H1 (cell line): ENCODE measurements around the gene CPA2. TPM values are rescaled to one million over a fixed set of nuclear protein-coding genes. Genes with fewer than 3 reads are reported as not detected.

Experiments
- CTCF ChIA-PET: fragments of 300-600 bp; sonication (Branson Sonifier 250); formaldehyde crosslinking; loops from one replicate; lab custom pipeline; 2021; ENCODE audit not compliant: partially characterized antibody; lab: Charles Lee
- POLR2A ChIA-PET: fragments of 300-600 bp; sonication (Branson Sonifier 250); formaldehyde crosslinking; loops from one replicate; lab custom pipeline; 2021; ENCODE audit warnings: inconsistent platforms; ENCODE audit not compliant: partially characterized antibody; lab: Charles Lee
- DNase-seq, 2 experiments: peaks; one replicate each; pipeline versions ENCODE4 v3.0.0 to v3.0.0-alpha.2; 2010 to 2022; ENCODE audit warnings: low spot score in 2 of 2, low read depth in 1 of 2, mixed read lengths in 1 of 2
- FAIRE-seq: peaks from 2 replicates; lab custom pipeline; 2011; peaks lifted over from hg19 to GRCh38; lab: Jason Lieb, UNC
- H2AFZ ChIP-seq: 2 replicates; pipeline ENCODE4 v1.8.1; 2012; ENCODE audit warnings: low read length, inconsistent platforms
- H2AK5ac ChIP-seq: 2 replicates; pipeline ENCODE4 v1.6.1; 2013; ENCODE audit warnings: low read depth, low read length
- H2BK120ac ChIP-seq: replicated peaks from 2 replicates; pipeline ENCODE3; 2013; ENCODE audit warnings: low read depth, low read length, inconsistent platforms
- H2BK12ac ChIP-seq: 2 replicates; pipeline ENCODE4 v1.6.1; 2013; ENCODE audit warnings: low read depth, low read length
- H2BK15ac ChIP-seq: 2 replicates; pipeline ENCODE4 v1.6.1; 2013; ENCODE audit warnings: low read length
- H2BK20ac ChIP-seq: 2 replicates; pipeline ENCODE4 v1.6.1; 2013; ENCODE audit warnings: low read length
- H2BK5ac ChIP-seq: 2 replicates; pipeline ENCODE4 v1.6.1; 2013; ENCODE audit warnings: low read depth, low read length
- H3K14ac ChIP-seq: 2 replicates; pipeline ENCODE4 v1.6.1; 2013; ENCODE audit warnings: inconsistent platforms; ENCODE audit not compliant: insufficient read length
- H3K18ac ChIP-seq: 2 replicates; pipeline ENCODE4 v1.6.1; 2013; ENCODE audit warnings: low read length; ENCODE audit errors: extremely low read depth
- H3K23ac ChIP-seq: 2 replicates; pipeline ENCODE4 v1.6.1; 2013; ENCODE audit warnings: inconsistent platforms; ENCODE audit not compliant: insufficient read length
- H3K23me2 ChIP-seq: 2 replicates; pipeline ENCODE4 v1.6.1; 2013; ENCODE audit warnings: low read depth, low read length
- H3K27ac ChIP-seq: 2 replicates; pipeline ENCODE4 v1.6.1; 2011; ENCODE audit warnings: low read depth, low read length, inconsistent platforms
- H3K27me3 ChIP-seq, 4 experiments: replicated peaks in 1 of 4; 1 replicate in 1 of 4; 2 replicates in 3 of 4; pipeline versions ENCODE4 v1.6.1 to v1.8.1; 2011 to 2013; ENCODE audit warnings: low read length in 3 of 4, mild to moderate bottlenecking in 3 of 4, inconsistent platforms in 2 of 4, mixed read lengths in 2 of 4, moderate library complexity in 1 of 4; ENCODE audit not compliant: control insufficient read depth in 3 of 4, insufficient read depth in 3 of 4; ENCODE audit errors: extremely low read depth in 1 of 4
- H3K36me3 ChIP-seq, 4 experiments: 2 replicates each; pipeline versions ENCODE4 v1.6.1 to v1.8.1; 2011 to 2013; ENCODE audit warnings: mild to moderate bottlenecking in 4 of 4, low read length in 3 of 4, moderate library complexity in 2 of 4, control low read depth in 1 of 4, inconsistent platforms in 1 of 4; ENCODE audit not compliant: insufficient read depth in 4 of 4, control insufficient read depth in 2 of 4
- H3K4ac ChIP-seq: replicated peaks from 2 replicates; pipeline ENCODE3; 2013; ENCODE audit warnings: low read length, low read depth, mixed read lengths, inconsistent platforms; ENCODE audit not compliant: insufficient read length
- H3K4me1 ChIP-seq, 4 experiments: replicated peaks in 1 of 4; 1 replicate in 1 of 4; 2 replicates in 3 of 4; pipeline versions ENCODE4 v1.6.1 to v1.8.1; 2011 to 2013; ENCODE audit warnings: low read length in 3 of 4, inconsistent platforms in 2 of 4, mixed read lengths in 1 of 4; ENCODE audit not compliant: insufficient read depth in 4 of 4, control insufficient read depth in 3 of 4
- H3K4me2 ChIP-seq, 2 experiments: 2 replicates each; pipeline versions ENCODE4 v1.6.1 to v1.8.1; 2011 to 2013; ENCODE audit warnings: low read depth in 2 of 2, low read length in 2 of 2, control low read depth in 1 of 2, inconsistent platforms in 1 of 2, mild to moderate bottlenecking in 1 of 2; ENCODE audit not compliant: insufficient read depth in 1 of 2
- H3K4me3 ChIP-seq, 4 experiments: fragments of 200-600, 300-600 bp in 1 of 4; sonication (generic), shearing (Covaris generic), sonication (Bioruptor Twin) in 1 of 4; 2 replicates each; pipeline versions ENCODE4 v1.5.1 to v1.8.1; 2011 to 2016; ENCODE audit warnings: low read length in 4 of 4, low read depth in 3 of 4, control low read depth in 2 of 4, inconsistent platforms in 2 of 4, mild to moderate bottlenecking in 2 of 4, mixed read lengths in 1 of 4, moderate library complexity in 1 of 4; ENCODE audit not compliant: insufficient read depth in 2 of 4; ENCODE audit errors: extremely low read depth in 1 of 4
- H3K56ac ChIP-seq: replicated peaks from 2 replicates; pipeline ENCODE3; 2013; ENCODE audit warnings: low read depth, mild to moderate bottlenecking, mixed read lengths, low read length, inconsistent platforms; ENCODE audit not compliant: insufficient read length
- H3K79me1 ChIP-seq: 2 replicates; pipeline ENCODE4 v1.6.1; 2013; ENCODE audit warnings: low read depth, low read length, control low read depth
- H3K79me2 ChIP-seq, 2 experiments: 2 replicates each; pipeline versions ENCODE4 v1.6.1 to v1.8.1; 2012 to 2013; ENCODE audit warnings: low read length in 2 of 2, mild to moderate bottlenecking in 2 of 2, inconsistent platforms in 1 of 2; ENCODE audit not compliant: insufficient read depth in 2 of 2, control insufficient read depth in 1 of 2
- H3K9ac ChIP-seq, 4 experiments: replicated peaks in 1 of 4; 1 replicate in 1 of 4; 2 replicates in 3 of 4; pipeline versions ENCODE4 v1.6.1 to v1.8.1; 2011 to 2013; ENCODE audit warnings: low read depth in 3 of 4, low read length in 3 of 4, control low read depth in 2 of 4, mild to moderate bottlenecking in 2 of 4, moderate library complexity in 2 of 4, inconsistent platforms in 1 of 4; ENCODE audit errors: extremely low read depth in 1 of 4
- H3K9me3 ChIP-seq, 2 experiments: 2 replicates each; pipeline versions ENCODE4 v1.6.1 to v1.8.1; 2012 to 2013; ENCODE audit warnings: mild to moderate bottlenecking in 2 of 2, moderate library complexity in 2 of 2, control low read depth in 1 of 2, inconsistent platforms in 1 of 2, low read depth in 1 of 2, low read length in 1 of 2, mixed read lengths in 1 of 2; ENCODE audit not compliant: insufficient read depth in 2 of 2
- H4K20me1 ChIP-seq, 2 experiments: replicated peaks in 1 of 2; 2 replicates each; pipeline versions ENCODE3 to v1.8.1; 2011 to 2013; ENCODE audit warnings: inconsistent platforms in 2 of 2, low read length in 2 of 2, mild to moderate bottlenecking in 1 of 2; ENCODE audit not compliant: insufficient read depth in 2 of 2, control insufficient read depth in 1 of 2
- H4K5ac ChIP-seq: 2 replicates; pipeline ENCODE4 v1.6.1; 2013; ENCODE audit warnings: low read length, low read depth, mixed read lengths, inconsistent platforms; ENCODE audit not compliant: insufficient read length
- H4K8ac ChIP-seq: 2 replicates; pipeline ENCODE4 v1.8.0; 2013; ENCODE audit warnings: mild to moderate bottlenecking, moderate library complexity, low read length, inconsistent platforms; ENCODE audit not compliant: insufficient read depth; ENCODE audit errors: extremely low read depth
- H4K91ac ChIP-seq: replicated peaks from 2 replicates; pipeline ENCODE3; 2013; ENCODE audit warnings: low read length, mixed read lengths, inconsistent platforms; ENCODE audit not compliant: insufficient read length
- ATF2 ChIP-seq: IDR thresholded peaks from 2 replicates; pipeline ENCODE4 v1.6.1; 2012; ENCODE audit warnings: low read length, inconsistent platforms
- CHD1 ChIP-seq: IDR thresholded peaks from 2 replicates; pipeline ENCODE4 v1.6.1; 2012; ENCODE audit warnings: low read depth, low read length, improper control_type of control experiment
- CREB1 ChIP-seq: IDR thresholded peaks from 2 replicates; pipeline ENCODE4 v1.6.1; 2012; ENCODE audit warnings: inconsistent platforms
- FOSL1 ChIP-seq: IDR thresholded peaks from 2 replicates; pipeline ENCODE4 v1.6.1; 2011; ENCODE audit warnings: mild to moderate bottlenecking, low read depth, low read length, moderate library complexity; ENCODE audit not compliant: insufficient read depth
- JUND ChIP-seq: IDR thresholded peaks from 2 replicates; pipeline ENCODE4 v1.6.1; 2011; ENCODE audit warnings: mild to moderate bottlenecking, improper control_type of control experiment, low read length
- KDM1A ChIP-seq: fragments of 200-600, 300-600 bp; sonication (generic); IDR thresholded peaks from 2 replicates; pipeline ENCODE4 v1.7.1; 2016; ENCODE audit warnings: mild to moderate bottlenecking, low read length, borderline replicate concordance
- NRF1 ChIP-seq: IDR thresholded peaks from 2 replicates; pipeline ENCODE4 v1.6.1; 2011; ENCODE audit warnings: mild to moderate bottlenecking, low read depth, low read length, improper control_type of control experiment
- PHF8 ChIP-seq: fragments of 200-600 bp; sonication (generic); conservative IDR thresholded peaks from 2 replicates; pipeline ENCODE4 v1.7.1; 2012; ENCODE audit warnings: low read depth, mild to moderate bottlenecking, inconsistent platforms, low read length, moderate library complexity
- SIN3A ChIP-seq, 2 experiments: IDR thresholded peaks in 1 of 2; conservative IDR thresholded peaks in 1 of 2; 2 replicates each; pipeline ENCODE4 v1.6.1; 2011 to 2012; ENCODE audit warnings: low read length in 2 of 2, improper control_type of control experiment in 1 of 2, low read depth in 1 of 2, mild to moderate bottlenecking in 1 of 2
- SIRT6 ChIP-seq: IDR thresholded peaks from one replicate; pipeline ENCODE4 v1.7.1; 2012; ENCODE audit warnings: low read length, inconsistent platforms
- SP1 ChIP-seq: IDR thresholded peaks from 2 replicates; pipeline ENCODE4 v1.6.1; 2011; ENCODE audit warnings: low read depth, low read length
- ZNF274 ChIP-seq: IDR thresholded peaks from 2 replicates; pipeline ENCODE4 v1.7.0; 2012; ENCODE audit warnings: low read length, borderline replicate concordance; ENCODE audit errors: extremely low read depth
- WGBS, 2 experiments: shearing (Covaris generic) in 1 of 2; methylation state at CpG; one replicate each; pipeline versions ENCODE4 v1.1.6 to v1.1.7; 2013 to 2015; ENCODE audit warnings: low lambda C conversion rate in 2 of 2, mixed read lengths in 2 of 2, inconsistent platforms in 1 of 2, low coverage in 1 of 2, missing lambda C conversion rate in 1 of 2; ENCODE audit not compliant: insufficient replicate concordance in 2 of 2, insufficient coverage in 1 of 2, insufficient read length in 1 of 2; ENCODE audit errors: extremely low coverage in 1 of 2, missing lambda C conversion rate in 1 of 2; 5-methylcytosine and 5-hydroxymethylcytosine counted together
- polyA plus RNA-seq, 7 experiments: library from polyadenylated mRNA; depleted of rRNA in 3 of 7; stranded (reverse) in 5 of 7; unstranded in 2 of 7; fragments of >200 nt in 5 of 7; fragments of 200-250 nt in 2 of 7; gene quantifications; 1 replicate in 5 of 7; 2 replicates in 1 of 7; 4 replicates in 1 of 7; pipeline versions ENCODE4 v1.2.1 to v1.2.3, GENCODE V29; 2011 to 2013; ENCODE audit warnings: missing spikeins in 2 of 7, mixed read lengths in 2 of 7
- total RNA-seq: library from RNA; stranded (reverse); fragmentation: NEBNext Ultra II Directional; extraction: Animal tissue kit (Norgen Biotek cat#: 25700); gene quantifications from 2 replicates; pipeline ENCODE4 v1.2.1, GENCODE V29; 2021

The CPA2 gene
- total and polyA plus RNA-seq, 2 of the 8 experiments (the other 6 are each of a cell fraction or from before 2014, with no cell fraction given) = 0.21 TPM; not detected in 1

- Histone ChIP-seq H2BK120ac (no peak overlapping the region), H2BK5ac (no peak overlapping the region), H4K8ac (no peak overlapping the region), H3K23me2 (no peaks in the 10 kb centered on the region), H3K4me2 (no peak overlapping the region), H3K4me1 (peaks cover 0 to 4% (median under 1%) of the 10 kb centered on the region in 4 experiments; a peak in 1 of 7 replicates), H3K18ac (no peak overlapping the region), H3K79me1 (no peaks in the 10 kb centered on the region), H2BK20ac (no peak overlapping the region), H3K23ac (no peak overlapping the region), H3K4me3 (no peak overlapping the region), H2AK5ac (no peak overlapping the region), H3K79me2 (no peaks in the 10 kb centered on the region), H4K91ac (no peak overlapping the region)
- POLR2A ChIA-PET = no interaction called here
- FAIRE-seq = no peak
- WGBS, 2 experiments = 91% methylated on average over 6 of the region's 6 CpGs; no CpG with 5 or more reads in 1 of the 2 experiments
- TF ChIP-seq ATF2 = no peak
- no peak for TF ChIP-seq KDM1A
- TF ChIP-seq CREB1 = no peak
- no peak for TF ChIP-seq JUND
- no peak for TF ChIP-seq SIRT6
- no peak for TF ChIP-seq FOSL1
- TF ChIP-seq NRF1 = no peak
- no peak for TF ChIP-seq SIN3A (conservative IDR thresholded peaks at IDR 0.05 in 1 of 2, IDR thresholded peaks at IDR 0.05 in 1 of 2; ENCODE audit: low read depth in 1 of 2, low read length in 2 of 2)
- TF ChIP-seq ZNF274 = no peak
- TF ChIP-seq CHD1 = no peak
- TF ChIP-seq SP1 = no peak
- no peak for TF ChIP-seq PHF8
- TF ChIP-seq, all 59 proteins: peak for 0
- H2BK12ac ChIP-seq = no peak overlapping the region
- no peaks in the 10 kb centered on the region for H3K27me3 ChIP-seq
- no peak overlapping the region for H3K14ac ChIP-seq
- H2AFZ ChIP-seq = no peak overlapping the region; the same call in none of the 2 replicates
- no peak overlapping the region for H4K5ac ChIP-seq
- H4K20me1 ChIP-seq = no peaks in the 10 kb centered on the region
- no peaks in the 10 kb centered on the region for H3K36me3 ChIP-seq
- H3K9ac ChIP-seq = no peak overlapping the region
- H3K9me3 ChIP-seq = no peaks in the 10 kb centered on the region; a peak in 1 of 4 replicates
- no peak overlapping the region for H2BK15ac ChIP-seq
- CTCF ChIA-PET = interaction anchor here (0.5 to 1.8 kb wide), 3 partner anchors 10 to 262 kb away, joined by 3 to 4 read pairs (median 3); no protein-coding TSS in a partner anchor
- no peak overlapping the region for H3K4ac ChIP-seq
- no peak for DNase-seq
- H3K56ac ChIP-seq = no peak overlapping the region
- H3K27ac ChIP-seq = no peak overlapping the region
These were observed 34.9 kb upstream of the CPA2 start for GRCh38 chr7:130231792-130232191.
